WTC11 (cell line): Measurements from ENCODE around the gene KRT72. TPM values are rescaled to one million over a fixed set of nuclear protein-coding genes. Genes with fewer than 3 reads are reported as not detected.

Experiments used
- ATAC-seq: fragments of 200-7000 bp; cut with Tn5 transposase; 2 replicates; pipeline ENCODE4 v1.10.0; 2021; ENCODE audit warnings: mild to moderate bottlenecking, moderate library complexity
- CTCF ChIA-PET: fragments of 300-600 bp; sonication (Branson Sonifier 250); formaldehyde crosslinking; loops from one replicate; lab custom pipeline; 2021; ENCODE audit warnings: antibody characterized with exemption; lab: Charles Lee
- POLR2A ChIA-PET: fragments of 350-600 bp; sonication (Branson Sonifier 250); formaldehyde crosslinking; loops from one replicate; lab custom pipeline; 2021; ENCODE audit warnings: antibody characterized with exemption; lab: Charles Lee
- DNase-seq: peaks from one replicate; pipeline ENCODE4 v3.0.0; 2021; ENCODE audit warnings: low spot score
- H3K27ac Mint-ChIP-seq: 2 replicates; pipeline ENCODE4 v1.8.0; 2021; ENCODE audit warnings: mixed read lengths
- H3K27me3 Mint-ChIP-seq: 2 replicates; pipeline ENCODE4 v1.8.0; 2021; ENCODE audit warnings: low read depth, mild to moderate bottlenecking, moderate library complexity, mixed read lengths
- H3K36me3 Mint-ChIP-seq: 2 replicates; pipeline ENCODE4 v1.8.0; 2021; ENCODE audit warnings: mixed read lengths
- H3K4me1 Mint-ChIP-seq: 2 replicates; pipeline ENCODE4 v1.8.0; 2022; ENCODE audit warnings: mixed read lengths
- H3K4me3 Mint-ChIP-seq: 2 replicates; pipeline ENCODE4 v1.8.0; 2021; ENCODE audit warnings: mild to moderate bottlenecking, moderate library complexity, mixed read lengths
- H3K9me3 Mint-ChIP-seq: 2 replicates; pipeline ENCODE4 v1.8.0; 2021; ENCODE audit warnings: mixed read lengths
- ATF1 ChIP-seq: sonication (generic); formaldehyde crosslinking; IDR thresholded peaks from 2 replicates; pipeline ENCODE4 v1.8.1; 2023; ENCODE audit warnings: mild to moderate bottlenecking, moderate library complexity, missing genetic modification reagents
- E2F1 ChIP-seq: sonication (generic); formaldehyde crosslinking; IDR thresholded peaks from 2 replicates; pipeline ENCODE4 v1.8.0; 2022; ENCODE audit warnings: mild to moderate bottlenecking, missing genetic modification reagents
- E2F4 ChIP-seq: sonication (generic); formaldehyde crosslinking; IDR thresholded peaks from 2 replicates; pipeline ENCODE4 v1.8.1; 2022; ENCODE audit warnings: low read depth, mild to moderate bottlenecking, moderate library complexity, missing genetic modification reagents, borderline replicate concordance
- ETV6 ChIP-seq: sonication (generic); formaldehyde crosslinking; IDR thresholded peaks from 2 replicates; pipeline ENCODE4 v1.8.1; 2022; ENCODE audit warnings: mild to moderate bottlenecking, missing genetic modification reagents
- TEAD4 ChIP-seq: sonication (generic); formaldehyde crosslinking; IDR thresholded peaks from 2 replicates; pipeline ENCODE4 v1.8.0; 2022; ENCODE audit warnings: mild to moderate bottlenecking, missing genetic modification reagents
- ZNF121 ChIP-seq: sonication (generic); formaldehyde crosslinking; IDR thresholded peaks from 2 replicates; pipeline ENCODE4 v1.8.0; 2023; ENCODE audit warnings: missing genetic modification reagents
- ZNF232 ChIP-seq: sonication (generic); formaldehyde crosslinking; IDR thresholded peaks from 2 replicates; pipeline ENCODE4 v1.8.0; 2022; ENCODE audit warnings: mild to moderate bottlenecking, missing genetic modification reagents
- ZNF425 ChIP-seq: fragments of 250-450 bp; sonication (Bioruptor Pico); conservative IDR thresholded peaks from 2 replicates; pipeline ENCODE4 v1.9.0; 2021; ENCODE audit warnings: mild to moderate bottlenecking
- ZNF512 ChIP-seq: sonication (generic); formaldehyde crosslinking; IDR thresholded peaks from 2 replicates; pipeline ENCODE4 v1.8.1; 2022; ENCODE audit warnings: missing genetic modification reagents, borderline replicate concordance
- total RNA-seq: library from RNA; stranded (reverse); gene quantifications from 3 replicates; pipeline ENCODE4 v1.2.3, GENCODE V29; 2021

The KRT72 gene
- total RNA-seq, 1 experiment from 2014 or later, result not detected

- no peak for TF ChIP-seq ZNF425 (CRISPR knock-in tag)
- TF ChIP-seq, all 79 proteins: peak for 0
These were observed 15.3 kb downstream of the KRT72 start (continued) for GRCh38 chr12:52585946-52586345.

GRCh38 chr12:52585066-52585465, 16.2 kb downstream of the KRT72 start:
- POLR2A ChIA-PET, result no interaction called here
- H3K4me1 Mint-ChIP-seq, result peaks cover 6% of the 10 kb centered on the region
- no peak for TF ChIP-seq ZNF121 (CRISPR knock-in tag)
- TF ChIP-seq ATF1 (CRISPR knock-in tag), result no peak
- TF ChIP-seq ZNF232 (CRISPR knock-in tag), result no peak
- TF ChIP-seq, all 79 proteins: peak for 0
- DNase-seq (no peak), ATAC-seq (no peak)
- Mint-ChIP-seq H3K4me3 (no peak overlapping the region), H3K27ac (no peak overlapping the region), H3K9me3 (peaks cover 6% of the 10 kb centered on the region; the same call in 1 of the 2 replicates), H3K27me3 (no peaks in the 10 kb centered on the region), H3K36me3 (no peaks in the 10 kb centered on the region)
- CTCF ChIA-PET, result interaction anchor here (0.6 to 6.6 kb wide), 8 partner anchors 84 to 429 kb away, joined by 3 to 50 read pairs (median 5); no protein-coding TSS in a partner anchor

GRCh38 chr12:52584156-52584682, 17.0 kb downstream of the KRT72 start:
- DNase-seq (no peak), ATAC-seq (no peak)
- Mint-ChIP-seq H3K27me3 (no peaks in the 10 kb centered on the region), H3K4me1 (peaks cover 6% of the 10 kb centered on the region), H3K36me3 (no peaks in the 10 kb centered on the region), H3K27ac (no peak overlapping the region), H3K4me3 (no peak overlapping the region), H3K9me3 (no peaks in the 10 kb centered on the region)
- ChIA-PET POLR2A (no interaction called here), CTCF (interaction anchor here (1.0 to 6.6 kb wide), 9 partner anchors 13 to 397 kb away, joined by 3 to 50 read pairs (median 7); no protein-coding TSS in a partner anchor)
- TF ChIP-seq E2F1 (CRISPR knock-in tag), result no peak

- no peak overlapping the region; the same call in 1 of the 2 replicates for H3K4me3 Mint-ChIP-seq
- POLR2A ChIA-PET, result interaction anchor here (0.9 kb wide), 1 partner anchor 287 kb away, joined by 3 read pairs; no protein-coding TSS in a partner anchor
These were observed 18.2 kb downstream of the KRT72 start for GRCh38 chr12:52582971-52583456.

More at GRCh38 chr12:52582971-52583456, 18.2 kb downstream of the KRT72 start:
- TF ChIP-seq ETV6, result no peak
- TF ChIP-seq ZNF512 (CRISPR knock-in tag), result no peak
- TF ChIP-seq TEAD4 (CRISPR knock-in tag), result no peak
- TF ChIP-seq E2F4 (CRISPR knock-in tag), result no peak
- DNase-seq, result peak; percentile 74
- Mint-ChIP-seq H3K27ac (no peak overlapping the region), H3K27me3 (no peaks in the 10 kb centered on the region), H3K9me3 (no peaks in the 10 kb centered on the region), H3K4me1 (peaks cover 6% of the 10 kb centered on the region), H3K36me3 (no peaks in the 10 kb centered on the region)
- CTCF ChIA-PET, result interaction anchor here (0.5 to 6.6 kb wide), 34 partner anchors 10 to 426 kb away, joined by 3 to 50 read pairs (median 4); partner anchors contain the start of gene KRT5
- ATAC-seq, result peak; percentile 97
